OCI-LY3 (cell line): ENCODE results near the gene DBI.

ENCODE experiments used
- EZH2phosphoT487 ChIP-seq: fragments of 200-600 bp; shearing (Covaris generic); IDR thresholded peaks from 2 replicates; pipeline ENCODE4 v1.6.1; 2018; ENCODE audit warnings: antibody characterized with exemption, mixed run types, low read depth
- TF ChIP-seq, protein P1 (sequence below): fragments of 200-600, 300-600 bp; sonication (generic); IDR thresholded peaks from 2 replicates; pipeline ENCODE4 v1.5.1; 2014; ENCODE audit warnings: antibody characterized with exemption, low read length, low read depth

DNA sequence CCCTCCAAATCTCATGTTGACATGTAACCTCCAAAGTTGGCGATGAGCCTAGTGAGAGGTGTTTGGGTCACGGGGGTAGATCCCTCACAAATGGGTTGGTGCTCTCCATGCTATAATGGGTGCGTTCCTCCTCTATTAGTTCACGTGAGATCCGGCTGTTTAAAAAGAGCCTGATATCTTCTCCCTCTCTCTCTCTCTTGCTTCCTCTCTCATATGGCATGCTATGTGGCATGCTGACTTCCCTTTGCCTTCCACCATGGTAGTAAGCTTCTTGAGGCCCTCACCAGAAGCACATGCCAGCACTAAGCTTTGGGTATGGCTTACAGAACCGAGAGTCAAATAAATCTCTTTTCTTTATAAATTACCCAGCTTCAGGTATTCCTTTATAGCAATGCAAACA, 39.3 kb upstream of the DBI start:
- TF ChIP-seq, protein P1, sequence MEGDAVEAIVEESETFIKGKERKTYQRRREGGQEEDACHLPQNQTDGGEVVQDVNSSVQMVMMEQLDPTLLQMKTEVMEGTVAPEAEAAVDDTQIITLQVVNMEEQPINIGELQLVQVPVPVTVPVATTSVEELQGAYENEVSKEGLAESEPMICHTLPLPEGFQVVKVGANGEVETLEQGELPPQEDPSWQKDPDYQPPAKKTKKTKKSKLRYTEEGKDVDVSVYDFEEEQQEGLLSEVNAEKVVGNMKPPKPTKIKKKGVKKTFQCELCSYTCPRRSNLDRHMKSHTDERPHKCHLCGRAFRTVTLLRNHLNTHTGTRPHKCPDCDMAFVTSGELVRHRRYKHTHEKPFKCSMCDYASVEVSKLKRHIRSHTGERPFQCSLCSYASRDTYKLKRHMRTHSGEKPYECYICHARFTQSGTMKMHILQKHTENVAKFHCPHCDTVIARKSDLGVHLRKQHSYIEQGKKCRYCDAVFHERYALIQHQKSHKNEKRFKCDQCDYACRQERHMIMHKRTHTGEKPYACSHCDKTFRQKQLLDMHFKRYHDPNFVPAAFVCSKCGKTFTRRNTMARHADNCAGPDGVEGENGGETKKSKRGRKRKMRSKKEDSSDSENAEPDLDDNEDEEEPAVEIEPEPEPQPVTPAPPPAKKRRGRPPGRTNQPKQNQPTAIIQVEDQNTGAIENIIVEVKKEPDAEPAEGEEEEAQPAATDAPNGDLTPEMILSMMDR: no peak
- no peak for TF ChIP-seq EZH2phosphoT487
